NCI-H1048 (cell line): ENCODE results near the gene BRIX1.
"Not testable (repeated sequence)": the region's sequence is repeated elsewhere in the genome, so short reads cannot be mapped to it uniquely, and the experiment has no call there.

ENCODE experiments used
- DNase-seq: peaks from one replicate; lab custom pipeline; 2025; lab: John Stamatoyannopoulos, UW

The BRIX1 gene

DNA sequence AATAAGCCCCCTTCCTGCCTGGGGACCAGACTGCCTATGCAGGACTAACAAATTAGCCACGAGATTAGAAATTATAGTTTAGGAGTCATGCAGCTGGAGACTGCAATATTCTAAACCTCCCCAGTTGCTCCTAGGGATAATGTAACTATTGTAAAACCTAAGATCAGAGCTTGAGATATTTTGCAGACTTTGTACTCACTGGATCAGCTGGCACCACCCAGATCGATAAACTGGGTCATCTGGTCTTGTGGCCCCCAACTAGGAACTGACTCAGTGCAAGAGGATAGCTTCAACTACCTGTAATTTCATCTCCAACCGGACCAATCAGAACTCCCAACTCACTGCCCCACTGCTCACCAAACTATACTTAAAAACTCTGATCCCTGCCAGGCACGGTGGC, 52.0 kb downstream of the BRIX1 start:
- DNase-seq, result no peak

DNA sequence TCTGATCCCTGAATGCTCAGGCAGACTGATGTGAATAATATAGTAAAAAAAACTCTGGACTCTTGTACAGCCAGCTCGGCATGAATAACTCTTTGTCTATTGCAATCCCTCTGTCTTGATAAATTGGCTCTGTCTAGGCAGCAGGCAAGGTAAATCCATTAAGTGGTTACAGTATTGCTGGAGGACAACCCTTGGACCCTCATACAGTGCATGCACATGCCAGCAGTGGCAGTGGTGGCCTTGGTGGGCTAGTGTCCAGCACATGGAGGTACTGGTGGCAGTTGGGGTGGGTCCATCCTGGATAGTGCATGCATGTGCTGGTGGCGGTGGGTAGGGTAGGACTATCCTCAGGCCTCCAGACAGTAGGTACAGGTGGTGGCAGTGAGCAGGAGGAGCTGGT, 52.7 kb downstream of the BRIX1 start:
- DNase-seq, result no peak

DNA sequence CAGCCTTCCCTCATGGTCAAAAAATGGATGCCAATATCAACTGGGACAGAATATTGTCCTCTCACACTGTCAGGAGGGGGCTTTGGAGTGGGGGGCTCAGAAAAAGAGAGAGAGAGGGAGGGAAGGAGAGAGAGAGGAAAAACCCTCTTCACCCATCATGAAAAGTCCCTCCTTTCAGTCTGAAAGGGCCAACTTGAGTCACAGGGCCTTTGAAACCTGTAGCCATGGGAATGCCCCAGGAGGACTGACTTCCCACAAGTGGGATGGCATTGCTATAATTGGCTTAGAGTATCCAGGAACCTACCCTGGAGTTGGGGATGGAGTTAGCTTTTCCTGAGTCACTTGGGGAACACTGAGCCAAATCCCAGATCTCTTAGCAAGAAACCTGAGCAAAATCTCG, 55.0 kb downstream of the BRIX1 start:
- DNase-seq, result no peak

DNA sequence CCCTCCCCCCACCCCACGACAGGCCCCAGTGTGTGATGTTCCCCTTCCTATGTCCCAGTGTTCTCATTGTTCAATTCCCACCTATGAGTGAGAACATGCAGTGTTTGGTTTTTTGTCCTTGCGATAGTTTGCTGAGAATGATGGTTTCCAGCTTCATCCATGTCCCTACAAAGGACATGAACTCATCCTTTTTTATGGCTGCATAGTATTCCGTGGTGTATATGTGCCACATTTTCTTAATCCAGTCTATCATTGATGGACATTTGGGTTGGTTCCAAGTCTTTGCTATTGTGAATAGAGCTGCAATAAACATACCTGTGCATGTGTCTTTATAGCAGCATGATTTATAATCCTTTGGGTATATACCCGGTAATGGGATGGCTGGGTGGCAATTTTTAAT, 56.1 kb downstream of the BRIX1 start:
- DNase-seq, result not testable (repeated sequence)
